SHP77 (cell line): ENCODE results near the gene USP37.

ENCODE experiments used
- DNase-seq, 2 experiments: peaks; one replicate each; lab custom pipeline; 2025; lab: John Stamatoyannopoulos, UW

The USP37 gene

GRCh38 chr2:218476676-218477075 is 91.5 kb downstream of the USP37 start:
- DNase-seq = no peak

DNA sequence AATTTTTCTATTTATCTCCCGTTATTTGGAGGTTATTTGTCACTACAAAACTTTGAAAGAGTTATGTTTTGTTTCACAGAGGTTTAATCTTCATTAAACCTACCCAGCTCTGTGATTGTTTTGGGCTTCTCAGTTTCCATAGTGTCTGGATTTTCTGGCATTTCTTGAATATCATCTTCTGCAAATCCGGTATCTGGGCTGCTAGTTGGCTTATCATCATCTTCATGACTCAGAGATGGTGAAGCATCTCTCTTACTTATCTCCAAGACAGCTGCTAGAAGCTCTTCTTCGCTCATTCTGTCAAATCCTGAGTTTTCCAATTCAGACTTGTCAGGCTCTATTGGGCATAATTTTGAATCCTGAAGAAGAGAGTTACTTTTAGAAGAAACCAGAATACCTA is 93.6 kb downstream of the USP37 start:
- DNase-seq = no peak

DNA sequence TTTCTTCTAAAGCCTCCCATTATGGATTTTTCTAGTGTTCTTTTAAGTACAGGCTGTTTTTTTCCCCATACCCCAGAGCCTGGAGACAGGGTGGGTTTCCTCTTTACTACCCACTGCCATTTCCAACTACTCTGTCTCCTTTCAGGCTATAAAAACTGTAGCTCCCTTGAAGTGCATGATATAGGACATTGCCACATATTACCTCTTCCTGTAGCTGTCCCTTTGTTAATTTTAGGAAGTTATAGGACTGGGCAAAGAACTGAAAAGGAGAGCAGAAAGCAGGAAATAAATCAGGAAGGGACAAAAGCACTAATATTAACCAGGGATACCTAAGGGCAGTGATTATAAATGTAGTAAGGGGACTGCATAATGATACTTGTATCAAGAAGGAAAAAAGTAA is 95.2 kb downstream of the USP37 start:
- DNase-seq = no peak

DNA sequence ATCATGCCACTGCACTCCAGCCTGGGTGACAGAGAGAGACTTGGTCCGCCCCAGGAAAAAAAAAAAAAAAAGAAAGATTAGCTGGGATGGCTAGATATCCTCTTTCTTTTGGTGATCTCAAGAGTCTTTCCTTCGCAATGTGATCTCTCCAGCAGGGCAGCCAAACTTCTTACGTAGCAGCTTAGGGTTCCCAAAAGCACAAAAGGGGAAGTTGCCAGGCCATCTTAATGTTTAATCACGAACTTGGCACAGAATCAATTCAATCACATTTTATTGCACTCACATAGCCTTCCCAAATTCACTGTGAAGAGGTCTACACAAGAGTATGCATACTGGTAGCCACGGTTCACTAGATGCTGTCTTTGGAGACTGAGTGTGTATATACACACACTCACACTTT is 96.2 kb downstream of the USP37 start:
- DNase-seq = no peak

DNA sequence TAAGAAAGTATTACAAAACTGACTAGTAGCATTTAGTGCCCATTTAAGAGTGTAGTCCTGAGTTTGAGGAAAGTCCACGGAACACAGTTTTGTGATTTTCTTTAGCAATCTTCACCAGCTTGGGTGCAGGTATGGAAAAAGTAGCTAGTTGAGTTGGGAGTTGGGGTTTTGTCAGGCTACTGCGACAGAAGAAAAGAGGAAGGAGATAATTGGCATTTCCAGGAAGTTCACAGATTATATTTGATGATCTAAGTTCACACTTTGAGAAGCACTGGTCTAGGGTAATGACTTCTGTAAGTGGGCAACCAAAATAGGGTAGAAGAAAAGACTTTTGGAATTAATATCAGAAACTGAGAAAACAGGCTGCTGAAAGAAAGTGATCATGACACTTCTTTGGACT is 97.1 kb downstream of the USP37 start:
- no peak for DNase-seq

GRCh38 chr2:218470448-218470847 is 97.7 kb downstream of the USP37 start:
- DNase-seq = no peak

- DNase-seq = no peak
Observed at GRCh38 chr2:218465987-218466633, 102.0 kb downstream of the USP37 start.

GRCh38 chr2:218458598-218458997 is 109.6 kb downstream of the USP37 start:
- no peak for DNase-seq

- DNase-seq = no peak
Observed at GRCh38 chr2:218456849-218457248, 111.3 kb downstream of the USP37 start.

GRCh38 chr2:218452079-218452478 is 116.1 kb downstream of the USP37 start:
- DNase-seq = no peak

DNA sequence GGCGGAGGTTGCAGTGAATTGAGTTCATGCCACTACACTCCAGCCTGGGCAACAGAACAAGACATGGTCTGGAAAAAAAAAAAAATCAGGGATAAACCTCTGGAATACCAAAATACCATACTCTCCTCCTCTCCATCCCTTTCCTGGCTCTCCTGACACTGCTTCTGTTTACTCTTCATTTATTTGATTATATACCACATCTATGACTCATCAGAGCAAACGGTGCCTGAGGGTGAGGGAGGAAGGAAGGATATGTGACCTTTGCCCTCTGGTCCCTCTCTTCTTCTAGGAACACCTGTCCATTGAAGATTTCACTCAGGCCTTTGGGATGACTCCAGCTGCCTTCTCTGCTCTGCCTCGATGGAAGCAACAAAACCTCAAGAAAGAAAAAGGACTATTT is 119.2 kb downstream of the USP37 start:
- peak; percentile 5 to 21 for DNase-seq

DNA sequence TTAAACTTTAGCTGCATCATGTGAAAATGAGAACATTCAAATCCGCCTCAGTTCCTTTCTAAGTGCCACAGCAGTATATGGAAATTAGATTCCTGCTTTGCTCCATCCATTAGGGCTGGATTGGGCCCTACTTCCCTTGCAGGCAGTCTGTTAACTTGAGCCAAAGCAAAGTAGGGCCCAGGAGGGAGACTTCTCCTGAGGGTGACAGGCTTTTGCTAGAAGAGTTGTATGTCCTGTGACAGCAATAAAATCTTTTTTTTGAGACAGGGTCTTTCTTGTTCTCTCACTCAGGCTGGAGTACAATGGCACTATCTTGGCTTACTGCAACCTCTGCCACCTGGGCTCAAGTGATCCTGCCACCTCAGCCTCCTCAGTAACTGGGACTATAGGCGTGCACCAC is 121.1 kb downstream of the USP37 start:
- no peak for DNase-seq

DNA sequence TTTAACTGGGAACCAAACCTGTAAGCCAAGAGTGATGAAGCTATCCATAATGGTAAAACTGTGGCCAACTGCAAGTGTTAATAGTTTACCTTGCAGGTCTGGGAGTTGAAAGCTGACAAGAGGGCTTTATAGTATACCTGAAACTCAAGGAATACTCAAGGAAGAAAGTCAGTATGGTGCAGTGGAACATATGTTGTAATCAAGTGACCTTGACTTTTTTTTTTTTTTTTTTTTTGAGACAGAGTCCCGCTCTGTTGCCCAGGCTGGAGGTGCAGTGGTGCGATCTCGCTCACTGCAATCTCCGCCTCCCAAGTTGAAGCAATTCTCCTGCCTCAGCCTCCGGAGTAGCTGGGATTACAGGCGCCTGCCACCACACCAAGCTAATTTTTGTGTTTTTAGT is 121.6 kb downstream of the USP37 start:
- DNase-seq = no peak

DNA sequence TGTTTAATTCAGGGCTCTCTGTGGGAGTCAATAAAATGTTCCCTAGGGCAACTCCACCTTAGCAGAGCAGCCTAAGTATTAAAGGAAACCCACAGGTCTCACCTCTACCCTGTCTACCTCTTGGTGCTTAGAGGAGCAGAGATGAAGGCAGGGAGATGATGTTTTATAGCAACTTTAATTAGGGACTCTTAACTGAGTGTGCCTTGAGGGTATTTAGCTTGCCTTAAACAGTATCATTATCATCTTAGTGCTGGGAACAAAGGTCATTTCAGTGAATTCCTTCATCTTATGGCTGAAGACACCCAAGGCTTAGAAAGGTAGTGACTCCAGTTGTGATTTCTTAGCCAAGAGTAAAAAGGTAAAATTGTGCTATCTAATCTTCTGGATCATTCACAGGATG is 122.5 kb downstream of the USP37 start:
- DNase-seq = no peak

GRCh38 chr2:218444692-218445357 is 123.3 kb downstream of the USP37 start:
- no peak for DNase-seq

DNA sequence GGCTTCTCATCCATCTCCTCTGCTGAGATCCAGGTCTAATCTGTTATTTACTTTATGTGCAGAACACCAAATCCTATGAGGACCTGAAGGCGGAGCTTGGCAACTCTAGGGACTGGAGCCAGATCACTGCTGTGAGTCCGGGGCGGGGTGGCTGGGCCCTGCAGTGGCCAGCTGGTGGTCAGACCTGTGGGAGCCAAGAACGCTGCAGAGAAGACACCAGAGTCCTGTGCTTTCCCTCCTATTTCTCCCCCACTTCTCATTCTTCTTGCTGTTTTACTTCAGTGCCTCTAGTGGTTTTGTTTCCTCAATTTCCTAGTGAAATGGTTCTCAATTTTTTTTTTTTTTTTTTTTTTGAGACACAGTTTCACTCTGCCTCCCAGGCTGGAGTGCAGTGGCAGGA is 129.6 kb downstream of the USP37 start:
- DNase-seq = no peak

DNA sequence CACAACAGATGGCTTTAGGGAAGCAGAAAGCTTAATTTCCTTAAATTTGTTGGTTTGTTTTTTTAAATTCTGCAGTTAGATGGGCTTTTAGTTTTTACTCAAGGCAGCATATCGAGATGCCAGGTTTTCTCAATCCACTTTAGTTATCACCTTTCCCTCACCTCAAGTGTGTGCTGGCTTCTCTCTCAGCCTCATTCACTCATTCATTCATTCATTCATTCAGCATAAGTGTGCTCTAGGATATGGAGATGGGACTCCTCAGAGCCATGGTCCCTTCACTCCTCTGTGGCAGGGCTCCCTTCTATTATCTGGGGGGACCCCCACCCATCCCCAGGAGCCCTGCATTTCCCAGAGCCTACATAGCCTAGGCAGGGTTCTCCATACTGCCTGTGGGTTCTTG is 130.2 kb downstream of the USP37 start:
- no peak for DNase-seq

GRCh38 chr2:218436992-218437391 is 131.2 kb downstream of the USP37 start:
- no peak for DNase-seq

- no peak for DNase-seq
Observed at GRCh38 chr2:218435003-218435982, 132.9 kb downstream of the USP37 start.

DNA sequence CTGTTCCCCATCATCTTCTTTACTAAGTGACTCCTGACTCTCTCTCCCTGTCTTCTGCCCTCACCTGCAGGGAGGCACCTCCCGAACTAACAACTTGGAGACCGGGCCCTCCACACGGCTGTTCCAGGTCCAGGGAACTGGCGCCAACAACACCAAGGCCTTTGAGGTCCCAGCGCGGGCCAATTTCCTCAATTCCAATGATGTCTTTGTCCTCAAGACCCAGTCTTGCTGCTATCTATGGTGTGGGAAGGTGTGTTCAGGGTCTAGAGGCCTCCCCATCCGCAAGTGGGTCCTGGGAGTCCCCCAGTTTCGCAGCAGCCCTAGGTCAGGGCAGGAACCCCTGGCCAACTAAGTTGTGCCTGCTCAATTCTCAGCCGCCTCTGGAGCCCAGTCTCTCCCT is 133.7 kb downstream of the USP37 start:
- no peak for DNase-seq

GRCh38 chr2:218432676-218433365 is 135.3 kb downstream of the USP37 start:
- no peak for DNase-seq

DNA sequence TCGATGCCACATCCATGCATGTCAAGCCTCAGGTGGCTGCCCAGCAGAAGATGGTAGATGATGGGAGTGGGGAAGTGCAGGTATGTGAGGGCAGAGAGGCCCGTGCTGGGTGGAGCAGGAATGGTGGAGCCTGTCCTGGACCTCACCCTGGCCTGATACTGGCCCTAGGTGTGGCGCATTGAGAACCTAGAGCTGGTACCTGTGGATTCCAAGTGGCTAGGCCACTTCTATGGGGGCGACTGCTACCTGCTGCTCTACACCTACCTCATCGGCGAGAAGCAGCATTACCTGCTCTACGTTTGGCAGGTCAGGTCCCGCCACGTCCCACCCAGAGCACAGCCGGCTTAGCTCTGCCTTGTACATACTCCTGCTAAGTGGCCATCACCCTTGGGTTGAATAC is 136.3 kb downstream of the USP37 start:
- DNase-seq = no peak
